RKO (cell line): ENCODE measurements around the gene RNF181.
"Not testable (repeated sequence)": the region's sequence is repeated elsewhere in the genome, so short reads cannot be mapped to it uniquely, and the experiment has no call there.

Experiments used
- DNase-seq: peaks from one replicate; pipeline ENCODE4 v3.0.0-alpha.2; 2016; ENCODE audit warnings: low spot score

RNF181 gene

DNA sequence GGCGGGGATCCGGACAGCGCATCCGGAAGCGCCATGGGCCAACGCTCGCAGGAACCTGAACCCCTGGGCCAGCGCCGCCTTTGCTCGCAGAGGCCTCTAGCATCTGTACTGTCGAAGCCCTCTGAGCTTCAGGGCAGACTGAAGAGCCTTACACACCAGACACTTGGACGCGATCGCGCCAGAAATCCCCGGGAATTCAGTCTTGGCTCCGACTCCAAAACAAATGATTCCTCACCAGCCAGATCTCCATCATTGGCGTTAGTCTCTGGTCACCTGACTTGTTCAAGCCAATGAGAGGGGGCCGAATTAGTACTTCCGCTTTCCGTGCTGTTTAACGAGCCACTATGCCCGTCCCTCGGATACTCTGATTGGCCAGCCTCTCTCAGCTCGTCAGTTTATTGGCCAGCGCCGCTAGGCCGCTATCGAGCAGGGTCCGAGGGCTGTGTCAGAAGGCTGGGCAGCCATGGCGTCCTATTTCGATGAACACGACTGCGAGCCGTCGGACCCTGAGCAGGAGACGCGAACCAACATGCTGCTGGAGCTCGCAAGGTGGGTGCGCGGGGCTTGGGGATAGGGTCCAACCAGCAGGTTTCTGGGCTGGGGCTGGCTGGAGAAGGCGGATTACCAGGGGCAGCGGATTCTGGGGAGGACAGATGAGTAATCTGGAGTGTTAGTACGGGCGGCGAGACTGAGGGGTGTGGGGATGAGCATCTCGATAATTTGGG is at the start of gene RNF181:
RNF181 (plus strand) TSS at position 445 of the 725 bp plus-strand sequence; CDS start at position 464, 19 bp downstream.
- peak; percentile 99 for DNase-seq

GRCh38 chr2:85545780-85546240 is 49.7 kb upstream of the RNF181 start:
- peak; percentile 44 for DNase-seq

DNA sequence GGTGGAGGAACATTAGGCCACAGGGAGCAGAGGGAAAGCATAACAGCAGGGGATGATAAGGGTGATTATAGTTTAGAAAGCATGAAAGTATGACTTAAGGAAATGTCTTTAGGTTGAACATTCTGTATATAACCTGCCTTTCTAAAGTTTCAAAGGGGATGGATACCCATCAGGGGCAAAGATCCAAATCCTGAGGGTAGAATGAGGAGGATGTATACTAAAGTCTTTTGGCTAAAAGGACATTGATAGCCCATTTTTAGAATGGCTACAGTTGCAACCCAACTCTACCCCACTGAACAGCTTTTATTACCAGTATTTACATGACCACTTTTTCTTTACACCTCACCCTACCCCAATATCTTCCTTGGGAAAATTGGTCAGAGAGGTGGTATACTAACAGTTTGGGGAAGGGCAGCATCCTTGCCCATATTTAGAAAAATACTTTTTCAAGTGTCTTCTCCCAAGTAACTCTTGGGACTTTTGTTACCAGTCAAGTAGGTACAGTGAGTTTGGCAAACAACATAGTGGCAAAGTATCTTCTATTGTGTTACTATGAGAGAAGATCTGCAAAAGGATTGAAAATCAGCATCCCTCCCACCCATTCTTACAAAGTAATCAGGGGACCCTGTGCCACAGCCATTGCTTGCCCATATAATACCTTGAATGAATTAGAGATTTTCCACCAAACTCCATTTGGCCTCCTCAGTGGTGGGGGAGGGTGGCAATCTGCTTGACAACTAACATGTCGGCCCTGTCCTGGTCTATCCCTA is 48.3 kb upstream of the RNF181 start:
- no peak for DNase-seq

- DNase-seq: no peak
Measured at GRCh38 chr2:85547859-85548607, 47.5 kb upstream of the RNF181 start.

DNA sequence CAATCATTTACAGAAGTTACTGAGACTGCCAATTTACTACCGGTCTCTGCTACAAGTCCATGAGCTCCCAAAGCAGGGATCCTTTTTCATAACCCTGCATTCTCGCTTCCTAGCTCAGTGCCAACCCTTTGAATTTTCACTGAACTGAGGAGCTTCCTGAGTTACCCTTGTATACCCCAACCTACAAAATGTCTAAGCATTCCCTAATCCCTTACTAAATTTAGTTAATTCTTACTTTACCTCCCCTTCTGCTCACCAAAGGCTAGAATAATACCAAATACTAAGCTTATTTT is 47.0 kb upstream of the RNF181 start:
- DNase-seq: no peak

DNA sequence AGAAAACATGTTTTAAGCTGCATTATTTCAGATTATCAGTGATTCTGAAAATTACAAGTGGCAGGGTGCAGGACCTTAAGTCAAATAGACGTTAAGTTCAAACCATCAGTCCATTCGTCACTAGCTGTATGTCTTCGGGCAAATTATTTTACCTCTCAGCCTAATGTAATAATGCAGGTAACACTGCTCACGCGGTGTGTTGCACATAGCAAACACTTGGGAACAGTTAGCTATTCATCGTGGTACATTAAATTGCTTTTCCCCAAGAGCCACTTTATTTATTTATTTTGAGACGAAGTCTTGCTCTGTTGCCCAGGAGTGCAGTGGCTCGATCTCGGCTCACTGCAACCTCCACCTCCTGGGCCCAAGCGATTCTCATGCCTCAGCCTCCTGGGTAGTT is 46.5 kb upstream of the RNF181 start:
- DNase-seq: no peak

DNA sequence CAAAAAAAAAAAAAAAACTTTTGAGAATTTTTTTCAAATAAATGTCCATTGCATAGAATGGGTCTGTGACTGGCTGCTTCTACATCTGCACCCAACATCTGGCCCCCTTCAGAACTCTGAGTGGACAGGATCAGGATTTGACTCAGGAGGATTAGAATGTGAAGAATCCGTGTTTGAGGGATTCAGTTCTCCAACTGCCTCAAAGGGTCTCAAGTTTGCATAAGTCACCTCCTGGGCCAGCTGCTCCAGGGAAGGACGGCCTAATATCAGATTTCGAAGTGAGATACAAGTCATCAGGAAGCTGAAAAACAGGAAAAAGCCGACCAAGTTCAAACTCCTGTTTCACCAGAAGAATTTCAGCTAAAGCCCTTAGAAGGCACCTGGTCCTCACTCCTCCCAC is 45.7 kb upstream of the RNF181 start:
- peak; percentile 32 for DNase-seq

- DNase-seq: no peak
Measured at GRCh38 chr2:85550486-85550885, 45.1 kb upstream of the RNF181 start.

DNA sequence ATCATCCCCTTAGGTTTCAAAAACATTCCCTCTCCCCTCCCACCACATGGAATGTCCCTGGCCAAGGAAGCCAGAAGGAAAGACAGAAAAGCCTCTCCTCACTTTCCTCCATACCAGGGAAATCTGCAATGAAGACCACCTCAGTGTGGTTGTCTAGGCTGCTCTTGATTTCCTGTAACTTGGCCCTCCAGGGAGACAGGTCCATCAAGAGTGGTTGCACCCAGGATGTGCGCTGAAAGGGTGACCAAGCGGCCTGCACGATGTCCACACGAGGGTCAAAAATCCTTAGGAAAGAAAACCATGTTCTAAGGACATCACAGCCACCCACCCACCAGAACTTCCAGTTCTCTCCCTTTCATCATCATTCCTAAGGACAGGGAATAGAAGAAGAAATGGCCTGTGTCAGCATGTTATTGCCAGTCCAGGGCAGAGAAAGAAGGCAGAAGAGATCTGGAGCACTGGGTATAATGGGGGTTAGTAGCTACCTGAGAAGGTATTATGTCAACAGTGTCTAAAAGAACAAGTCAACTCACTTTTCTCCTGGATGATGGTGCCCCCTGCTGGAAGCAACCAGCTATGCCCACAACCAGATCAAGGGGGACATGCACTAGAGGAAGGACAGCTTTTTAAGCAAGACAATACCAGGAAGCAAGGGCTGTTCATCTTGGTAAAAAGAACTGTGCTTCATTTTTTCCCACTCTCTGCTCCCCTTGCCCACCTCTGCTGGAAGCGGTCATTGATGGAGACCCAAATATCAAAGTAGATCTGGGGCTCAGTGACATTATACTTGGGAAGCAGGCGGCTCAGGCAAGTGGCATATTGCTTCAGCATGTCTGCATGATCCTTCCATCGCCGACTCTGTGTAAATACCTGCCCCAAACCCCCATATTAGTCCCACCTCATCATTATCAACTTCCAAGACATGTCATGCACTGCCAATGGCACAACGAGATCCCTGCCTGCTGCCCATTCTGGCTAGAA is 43.6 kb upstream of the RNF181 start:
- peak; percentile 68 for DNase-seq

DNA sequence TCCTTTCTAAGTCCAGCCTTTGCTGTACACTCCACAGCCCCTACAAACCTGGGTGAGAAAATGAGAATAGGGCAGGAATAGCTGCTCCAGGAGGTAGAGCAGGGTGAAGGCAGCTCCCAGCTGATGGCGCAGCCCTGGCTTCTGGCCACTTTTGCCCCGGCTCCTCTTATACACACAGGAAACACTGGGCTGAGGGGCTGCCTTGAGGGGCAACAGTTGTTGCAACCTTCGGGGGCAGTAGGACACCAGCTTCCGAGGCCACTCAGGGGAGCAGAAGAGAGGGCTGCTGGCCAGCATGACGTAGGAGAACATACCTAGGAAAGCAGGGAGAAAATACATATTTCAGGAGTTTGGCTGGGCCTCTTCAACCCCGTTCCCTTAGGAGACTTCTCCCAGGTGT is 42.4 kb upstream of the RNF181 start:
- no peak for DNase-seq

GRCh38 chr2:85554980-85555612 is 40.4 kb upstream of the RNF181 start:
- peak; percentile 29 for DNase-seq

GRCh38 chr2:85557130-85557529 is 38.4 kb upstream of the RNF181 start:
- DNase-seq: no peak

GRCh38 chr2:85558160-85558559 is 37.4 kb upstream of the RNF181 start:
- DNase-seq: no peak

GRCh38 chr2:85560403-85560726 is 35.2 kb upstream of the RNF181 start:
- not testable (repeated sequence) for DNase-seq

- DNase-seq: no peak
Measured at GRCh38 chr2:85560812-85561279, 34.7 kb upstream of the RNF181 start.

GRCh38 chr2:85561280-85562212 is 34.0 kb upstream of the RNF181 start, which contains the start of gene GGCX:
GGCX (minus strand) TSS chr2:85561493; CDS start chr2:85561428, 65 bp downstream.
- peak; percentile 96 for DNase-seq

DNA sequence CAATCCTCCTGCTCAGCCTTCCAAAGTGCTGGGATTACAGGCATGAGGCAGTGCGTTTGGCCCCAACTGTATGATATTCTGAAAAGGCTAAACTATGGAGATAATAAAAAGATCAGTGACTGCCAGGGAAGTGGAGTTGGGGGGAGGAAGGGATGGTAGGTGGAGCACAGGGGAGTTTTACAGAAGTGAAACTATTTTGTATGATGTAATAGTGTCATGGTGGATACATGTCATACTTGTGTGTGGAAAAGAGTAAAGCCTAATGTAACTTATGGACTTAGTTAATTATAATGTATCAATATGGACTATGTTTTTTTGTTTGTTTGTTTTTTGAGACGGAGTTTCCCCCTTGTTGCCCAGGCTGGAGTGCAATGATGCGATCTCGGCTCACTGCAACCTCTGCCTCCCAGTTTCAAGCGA is 31.4 kb upstream of the RNF181 start:
- no peak for DNase-seq

DNA sequence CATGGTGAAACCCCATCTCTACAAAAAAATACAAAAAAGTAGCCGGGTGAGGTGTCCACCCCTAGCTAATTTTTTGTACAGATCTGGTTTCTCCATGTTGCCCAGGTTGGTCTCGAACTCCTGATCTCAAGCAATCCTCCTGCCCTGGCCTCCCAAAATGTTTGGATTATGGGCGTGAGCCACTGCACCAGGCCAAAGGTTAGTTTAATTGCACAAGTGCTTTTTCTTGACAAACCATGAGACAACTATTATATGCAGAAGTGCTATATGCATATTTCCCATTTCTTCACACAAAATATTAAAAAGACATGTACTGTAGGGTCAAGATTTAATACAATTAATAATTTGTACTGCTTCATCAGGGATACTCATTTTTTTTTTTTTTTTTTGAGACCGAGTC is 29.3 kb upstream of the RNF181 start:
- DNase-seq: no peak

GRCh38 chr2:85575739-85576138 is 19.8 kb upstream of the RNF181 start:
- no peak for DNase-seq

- DNase-seq: no peak
Measured at GRCh38 chr2:85577063-85577385, 18.5 kb upstream of the RNF181 start.
